Heart left ventricle (tissue), 16 donors: ENCODE results near the gene ZNF740. TPM values are rescaled to one million over a fixed set of nuclear protein-coding genes. Genes with fewer than 3 reads are reported as not detected.

ENCODE experiments used
- ATAC-seq, 4 donors: fragments of 200-7000 bp; cut with Tn5 transposase; one replicate each; pipeline ENCODE4 v1.9.1; 2020 to 2022; ENCODE audit warnings: moderate library complexity in 4 of 4, mild to moderate bottlenecking in 3 of 4, moderate number of reproducible peaks in 1 of 4
- DNase-seq, 5 donors: peaks; one replicate each; pipeline ENCODE4 v3.0.0-alpha.2; 2020
- H3K27ac ChIP-seq, 12 donors: fragments of 200-600 bp; sonication (generic) in 4 of 12; one replicate each; pipeline versions ENCODE4 v1.5.0 to v1.8.0; 2016 to 2022; ENCODE audit warnings: mild to moderate bottlenecking in 2 of 12
- H3K27me3 ChIP-seq, 9 donors: fragments of 200-600 bp; sonication (generic) in 2 of 9; one replicate each; pipeline versions ENCODE4 v1.5.1 to v1.8.0; 2016 to 2022; ENCODE audit warnings: mild to moderate bottlenecking in 3 of 9
- H3K36me3 ChIP-seq, 9 donors: fragments of 200-600 bp; sonication (generic) in 2 of 9; one replicate each; pipeline versions ENCODE4 v1.5.0 to v1.8.0; 2018 to 2022; ENCODE audit warnings: mild to moderate bottlenecking in 2 of 9
- H3K4me1 ChIP-seq, 12 donors: fragments of 200-600 bp; sonication (generic) in 4 of 12; one replicate each; pipeline versions ENCODE4 v1.5.0 to v1.8.0; 2016 to 2022; ENCODE audit warnings: mild to moderate bottlenecking in 3 of 12
- H3K4me3 ChIP-seq, 12 donors: fragments of 200-600 bp; sonication (generic) in 4 of 12; one replicate each; pipeline versions ENCODE4 v1.5.0 to v1.8.0; 2017 to 2022; ENCODE audit warnings: mild to moderate bottlenecking in 9 of 12, moderate library complexity in 4 of 12
- H3K9me3 ChIP-seq, 12 donors: fragments of 200-600 bp; sonication (generic) in 4 of 12; one replicate each; pipeline versions ENCODE4 v1.5.0 to v1.8.0; 2016 to 2022; ENCODE audit warnings: mild to moderate bottlenecking in 1 of 12
- POLR2A ChIP-seq, 2 donors: fragments of 450-650 bp; IDR thresholded peaks; one replicate each; pipeline ENCODE4 v1.6.1; 2017; ENCODE audit warnings: antibody characterized with exemption in 2 of 2, mild to moderate bottlenecking in 2 of 2, moderate library complexity in 2 of 2
- WGBS, 4 donors: extraction: QIAGEN DNeasy Blood & Tissue Kit in 2 of 4; methylation state at CpG; one replicate each; pipeline versions ENCODE4 v1.1.5 to v1.1.7; 2013 to 2018; 5-methylcytosine and 5-hydroxymethylcytosine counted together
- intact Hi-C, 10 donors: fragments of 100-400 bp; cut with DNase I; formaldehyde crosslinking; loops; one replicate each; pipeline versions ENCODE4 v1.11.1 to v1.14.2; 2022
- polyA plus RNA-seq, 2 donors: library from polyadenylated mRNA; stranded (reverse); fragments of 200-250 nt; gene quantifications; one replicate each; pipeline ENCODE4 v1.2.3, GENCODE V29; 2013
- total RNA-seq, 9 donors: library from RNA; depleted of rRNA in 2 of 9; stranded (reverse); fragments of >200 nt in 2 of 9; fragmentation: NEBNext Ultra II Directional in 3 of 9; extraction: Animal tissue kit (Norgen Biotek cat#: 25700) in 3 of 9; gene quantifications; one replicate each; pipeline versions ENCODE4 v1.1.0 to v1.2.4, GENCODE V29; 2016 to 2023
- TF ChIP-seq, protein P1 (sequence below), 12 donors: fragments of 200-600 bp; sonication (generic) in 4 of 12; IDR thresholded peaks; one replicate each; pipeline versions ENCODE4 v1.5.0 to v1.8.0; 2018 to 2022; ENCODE audit warnings: antibody characterized with exemption in 12 of 12, mild to moderate bottlenecking in 5 of 12
- donor health status: ischemic (EF 13 %, LVEDD 7.1; RV severe dilation, severe dysfunction).
- donor health status: healthy with polysubstance abuse.
- donor health status: DM: no; HTN: yes; CAD: no.
- donor health status: DM: no; HTN: no; CAD: no.
- donor health status: ischemic (EF 25% LVEDD 6.9; RV normal size, moderate dysfunction).
- donor health status: ischemic (EF 25% LVEDD 5.7; RV mildly dilated, moderate dysfunction).
- donor health status: healthy.
- donor health status: DM: yes; HTN: yes; CAD: no.
- donor health status: ischemic (EF 35%, LVEDD 5.7; RV mildly dilated, moderate dysfunction).
- donor health status: nonischemic (EF 11% LVEDD 7.7; RV severe dilation, severe dysfunction).
- donor health status: DM: yes; HTN: yes; CAD: no.
- donor health status: PGD.
- donor health status: ischemic (EF 29% LVEDD 5.4; RV normal size, mild dysfunction).
- donor health status: nonischemic (EF 23%, LVEDD 6.1; RV moderate dilation, normal function).

The ZNF740 gene
- total and polyA plus RNA-seq, 11 donors: 4.8 to 27.4 (median 17.6) TPM

DNA sequence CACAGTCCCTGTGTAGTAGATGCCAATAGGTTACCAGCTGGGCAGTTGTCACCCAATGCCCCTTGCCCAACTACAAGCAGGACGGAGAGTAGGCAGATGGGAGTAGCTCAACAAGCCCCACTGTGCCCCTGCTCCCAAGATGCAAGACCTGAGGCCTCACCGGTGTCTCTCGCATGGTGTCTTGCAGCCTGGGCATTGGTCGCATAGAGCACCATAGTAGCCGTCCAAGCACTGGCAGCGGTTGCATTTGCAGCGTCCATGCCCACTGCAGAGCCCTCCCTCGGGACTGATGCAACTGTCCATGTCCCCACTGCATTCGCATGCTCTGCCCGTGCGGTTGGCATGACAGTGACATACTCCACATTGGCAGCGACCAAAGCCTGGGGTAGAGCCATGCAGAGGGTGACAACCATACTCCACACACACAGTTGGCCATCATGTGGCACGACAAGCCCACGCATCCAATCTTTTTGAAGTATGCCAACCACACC lies 12.1 kb downstream of the ZNF740 start:
- Histone ChIP-seq H3K4me3 (no peak overlapping the region), H3K27me3 (no peaks in the 10 kb centered on the region), H3K9me3 (no peaks in the 10 kb centered on the region), H3K36me3 (peaks cover 0 to 49% (median 21%) of the 10 kb centered on the region in 9 donors), H3K27ac (no peak overlapping the region), H3K4me1 (peaks cover 0 to 13% (median 4%) of the 10 kb centered on the region in 12 donors)
- ATAC-seq (no peak), DNase-seq (no peak)
- TF ChIP-seq, protein P1, sequence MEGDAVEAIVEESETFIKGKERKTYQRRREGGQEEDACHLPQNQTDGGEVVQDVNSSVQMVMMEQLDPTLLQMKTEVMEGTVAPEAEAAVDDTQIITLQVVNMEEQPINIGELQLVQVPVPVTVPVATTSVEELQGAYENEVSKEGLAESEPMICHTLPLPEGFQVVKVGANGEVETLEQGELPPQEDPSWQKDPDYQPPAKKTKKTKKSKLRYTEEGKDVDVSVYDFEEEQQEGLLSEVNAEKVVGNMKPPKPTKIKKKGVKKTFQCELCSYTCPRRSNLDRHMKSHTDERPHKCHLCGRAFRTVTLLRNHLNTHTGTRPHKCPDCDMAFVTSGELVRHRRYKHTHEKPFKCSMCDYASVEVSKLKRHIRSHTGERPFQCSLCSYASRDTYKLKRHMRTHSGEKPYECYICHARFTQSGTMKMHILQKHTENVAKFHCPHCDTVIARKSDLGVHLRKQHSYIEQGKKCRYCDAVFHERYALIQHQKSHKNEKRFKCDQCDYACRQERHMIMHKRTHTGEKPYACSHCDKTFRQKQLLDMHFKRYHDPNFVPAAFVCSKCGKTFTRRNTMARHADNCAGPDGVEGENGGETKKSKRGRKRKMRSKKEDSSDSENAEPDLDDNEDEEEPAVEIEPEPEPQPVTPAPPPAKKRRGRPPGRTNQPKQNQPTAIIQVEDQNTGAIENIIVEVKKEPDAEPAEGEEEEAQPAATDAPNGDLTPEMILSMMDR (IDR thresholded peaks at IDR 0.05): no peak
- no peak for TF ChIP-seq POLR2A (IDR thresholded peaks at IDR 0.05)
- 89 to 95% (median 91%) methylated on average over 8 to 14 of the region's 14 CpGs for WGBS, 4 donors
- intact Hi-C loops: loop anchor here in 3 of 10 donors (5.0 kb wide), 2 partner anchors 35 to 125 kb away; no protein-coding TSS in a partner anchor

DNA sequence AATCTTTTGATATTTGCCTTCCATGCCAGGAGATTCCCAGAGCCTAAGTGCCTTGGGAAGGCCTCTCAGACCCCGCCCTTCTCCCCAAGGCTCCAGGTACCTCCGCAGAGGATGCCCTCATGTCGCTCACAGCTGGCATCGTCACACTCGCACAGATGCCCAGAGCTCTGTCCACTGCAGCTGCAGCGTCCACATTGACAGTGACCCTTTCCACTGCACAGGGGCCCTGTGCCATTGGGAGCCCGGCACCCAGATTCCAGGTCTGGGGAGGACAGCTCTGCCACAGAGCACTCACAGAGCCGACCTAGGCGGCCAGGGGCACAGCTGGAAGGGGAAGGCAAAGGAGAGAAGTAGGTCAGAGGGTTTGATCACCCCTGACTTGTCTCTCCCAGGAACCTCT lies 12.5 kb downstream of the ZNF740 start:
- TF ChIP-seq POLR2A (IDR thresholded peaks at IDR 0.05): no peak
- TF ChIP-seq, protein P1 (IDR thresholded peaks at IDR 0.05): no peak
- no peak overlapping the region for H3K27ac ChIP-seq
- no peak for ATAC-seq
- H3K4me1 ChIP-seq: peaks cover 0 to 18% (median 8%) of the 10 kb centered on the region in 12 donors
- H3K4me3 ChIP-seq: no peak overlapping the region
- H3K9me3 ChIP-seq: no peaks in the 10 kb centered on the region
- no peaks in the 10 kb centered on the region for H3K27me3 ChIP-seq
- DNase-seq: no peak
- H3K36me3 ChIP-seq: peaks cover 0 to 44% (median 16%) of the 10 kb centered on the region in 9 donors
- intact Hi-C loops: loop anchor here in 3 of 10 donors (5.0 kb wide), 2 partner anchors 36 to 126 kb away; no protein-coding TSS in a partner anchor
- 80 to 92% (median 91%) methylated on average over 8 to 9 of the region's 9 CpGs for WGBS, 4 donors

DNA sequence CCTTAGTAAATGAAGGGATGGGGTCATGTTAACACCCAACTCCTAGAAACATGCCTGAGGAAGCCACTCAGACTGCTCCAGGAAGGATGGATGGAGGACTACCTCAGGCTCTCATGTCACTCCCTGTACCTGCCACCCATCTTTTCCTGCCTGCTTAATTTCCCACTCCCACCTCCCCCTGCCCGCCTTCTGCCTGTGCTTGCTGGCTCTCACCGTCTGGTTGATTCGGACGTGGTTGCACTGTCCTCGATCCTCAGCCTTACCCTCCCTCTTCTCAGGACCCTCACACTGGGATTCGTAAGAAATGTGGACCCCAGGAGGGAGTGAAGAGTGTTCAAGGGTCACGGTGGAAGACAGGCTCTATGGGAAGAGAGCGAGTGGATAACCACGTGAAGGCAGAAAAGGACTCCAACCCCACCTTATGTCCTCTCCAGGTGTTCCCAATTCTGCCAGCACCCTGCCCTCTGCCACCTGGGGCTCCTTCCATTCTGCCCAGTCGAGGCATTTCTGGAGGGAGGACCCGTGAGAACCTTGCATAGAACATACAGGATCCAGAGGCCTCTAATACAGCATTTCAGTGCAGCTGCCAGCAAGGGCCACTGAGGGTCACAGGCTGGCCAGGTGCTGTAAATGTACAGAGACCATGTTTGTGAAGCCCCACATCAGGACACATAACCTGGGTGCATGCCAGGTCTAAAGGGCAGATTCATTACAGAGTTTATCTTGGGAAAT lies 13.6 kb downstream of the ZNF740 start:
- intact Hi-C loops: loop anchor here in 4 of 10 donors (2.0 to 5.0 kb wide), 3 partner anchors 37 to 127 kb away; no protein-coding TSS in a partner anchor
- peaks cover 0 to 21% (median 9%) of the 10 kb centered on the region in 12 donors for H3K4me1 ChIP-seq
- no peak for DNase-seq

GRCh38 chr12:53194973-53195372 lies 14.5 kb downstream of the ZNF740 start:
- TF ChIP-seq, protein P1 (IDR thresholded peaks at IDR 0.05): no peak
- TF ChIP-seq POLR2A (IDR thresholded peaks at IDR 0.05): no peak
- H3K36me3 ChIP-seq: peaks cover 0 to 33% (median 0%) of the 10 kb centered on the region in 9 donors
- H3K27me3 ChIP-seq: no peaks in the 10 kb centered on the region
- intact Hi-C loops: loop anchor here in 8 of 10 donors (2.0 to 5.0 kb wide), 4 partner anchors 33 to 128 kb away; no protein-coding TSS in a partner anchor
- no peak overlapping the region for H3K4me3 ChIP-seq
- 92 to 98% (median 95%) methylated on average over 1 of the region's 1 CpG for WGBS, 4 donors
- ATAC-seq (no peak), DNase-seq (no peak)
- H3K27ac ChIP-seq: no peak overlapping the region
- no peaks in the 10 kb centered on the region for H3K9me3 ChIP-seq
- peaks cover 0 to 22% (median 8%) of the 10 kb centered on the region in 12 donors for H3K4me1 ChIP-seq

More for the DNA sequence above, 13.6 kb downstream of the ZNF740 start:
- H3K36me3 ChIP-seq: peaks cover 0 to 33% (median 5%) of the 10 kb centered on the region in 9 donors
- H3K27ac ChIP-seq: no peak overlapping the region
- H3K4me3 ChIP-seq: no peak overlapping the region
- no peaks in the 10 kb centered on the region for H3K9me3 ChIP-seq
- H3K27me3 ChIP-seq: no peaks in the 10 kb centered on the region
- TF ChIP-seq, protein P1 (IDR thresholded peaks at IDR 0.05): no peak
- TF ChIP-seq POLR2A (IDR thresholded peaks at IDR 0.05): no peak
- no peak for ATAC-seq
- WGBS, 4 donors: 71 to 75% (median 73%) methylated on average over 11 of the region's 11 CpGs
